Loucy (cell line): ENCODE measurements around the gene IL3RA.

Experiments
- H2AFZ ChIP-seq: fragments of 200-600 bp; sonication (generic); 2 replicates; pipeline ENCODE4 v1.6.0; 2016; ENCODE audit warnings: antibody characterized with exemption, mild to moderate bottlenecking, low read length, moderate library complexity
- H3F3A ChIP-seq: fragments of 200-600 bp; 2 replicates; pipeline ENCODE4 v1.6.0; 2016; ENCODE audit warnings: antibody characterized with exemption, low read depth, mild to moderate bottlenecking
- H3K27me3 ChIP-seq: fragments of 200-600 bp; sonication (generic); 2 replicates; pipeline ENCODE4 v1.6.1; 2014; ENCODE audit warnings: low read length, mild to moderate bottlenecking; ENCODE audit not compliant: insufficient read depth, poor library complexity, severe bottlenecking
- H3K36me3 ChIP-seq: fragments of 200-600 bp; sonication (generic); 2 replicates; pipeline ENCODE4 v1.6.1; 2016; ENCODE audit warnings: low read length; ENCODE audit not compliant: insufficient read depth
- H3K4me1 ChIP-seq: fragments of 200-600 bp; sonication (generic); 2 replicates; pipeline ENCODE4 v1.5.1; 2014; ENCODE audit warnings: low read length, mild to moderate bottlenecking; ENCODE audit not compliant: insufficient read depth, poor library complexity, severe bottlenecking
- H3K4me2 ChIP-seq: fragments of 200-600 bp; sonication (generic); 2 replicates; pipeline ENCODE4 v1.6.0; 2014; ENCODE audit warnings: antibody characterized with exemption, low read length, low read depth, mild to moderate bottlenecking; ENCODE audit not compliant: poor library complexity, severe bottlenecking
- H3K4me3 ChIP-seq: fragments of 200-600 bp; sonication (generic); 2 replicates; pipeline ENCODE4 v1.5.1; 2014; ENCODE audit warnings: low read length, mild to moderate bottlenecking, mixed read lengths; ENCODE audit not compliant: poor library complexity, severe bottlenecking
- H3K79me2 ChIP-seq: fragments of 200-600 bp; sonication (generic); 2 replicates; pipeline ENCODE4 v1.6.1; 2014; ENCODE audit warnings: low read length; ENCODE audit not compliant: insufficient read depth
- H3K9ac ChIP-seq: fragments of 200-600 bp; sonication (generic); 2 replicates; pipeline ENCODE4 v1.6.0; 2014; ENCODE audit warnings: mild to moderate bottlenecking, low read depth, low read length, moderate library complexity; ENCODE audit not compliant: poor library complexity, severe bottlenecking
- H3K9me2 ChIP-seq: fragments of 200-600 bp; sonication (generic); replicated peaks from 2 replicates; pipeline ENCODE4 v1.6.1; 2016; ENCODE audit warnings: low read depth, low read length, mixed read lengths
- H3K9me3 ChIP-seq: fragments of 200-600 bp; sonication (generic); 2 replicates; pipeline ENCODE4 v1.6.1; 2014; ENCODE audit warnings: mild to moderate bottlenecking, antibody characterized with exemption, low read length, low read depth; ENCODE audit not compliant: insufficient read depth
- H4K20me1 ChIP-seq: fragments of 200-600 bp; sonication (generic); 2 replicates; pipeline ENCODE4 v1.6.0; 2014; ENCODE audit warnings: antibody characterized with exemption, low read length, mild to moderate bottlenecking; ENCODE audit not compliant: insufficient read depth, poor library complexity, severe bottlenecking
- EZH2phosphoT487 ChIP-seq: fragments of 200-600 bp; IDR thresholded peaks from 2 replicates; pipeline ENCODE4 v1.6.1; 2018; ENCODE audit warnings: antibody characterized with exemption, mild to moderate bottlenecking, moderate library complexity, borderline replicate concordance
- TF ChIP-seq, protein P1 (sequence below): fragments of 200-600 bp; sonication (generic); conservative IDR thresholded peaks from 2 replicates; pipeline ENCODE4 v1.5.1; 2014; ENCODE audit warnings: mild to moderate bottlenecking, antibody characterized with exemption, low read length

Gene IL3RA

DNA sequence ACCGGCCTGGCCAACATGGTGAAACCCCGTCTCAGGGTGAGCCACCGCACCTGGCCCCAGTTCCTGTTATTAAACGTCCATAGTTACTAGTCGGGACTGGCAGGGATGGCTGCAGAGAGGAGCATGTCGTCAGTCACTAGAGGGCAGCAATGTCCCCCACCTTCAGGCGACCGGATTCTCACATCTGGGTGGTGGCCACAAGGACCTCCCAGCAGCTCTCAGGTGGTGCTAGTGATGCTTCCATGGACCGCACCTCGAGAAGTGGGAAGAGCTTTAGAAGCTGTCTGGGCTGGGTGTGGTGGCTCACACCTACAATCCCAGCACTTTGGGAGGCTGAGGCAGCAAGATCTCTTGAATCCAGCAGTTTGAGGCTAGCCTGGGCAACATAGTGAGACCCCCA is 13.3 kb upstream of the IL3RA start:
- H3K4me1 ChIP-seq: no peaks in the 10 kb centered on the region
- no peaks in the 10 kb centered on the region for H3K36me3 ChIP-seq
- H3K27me3 ChIP-seq: no peaks in the 10 kb centered on the region
- no peak for TF ChIP-seq EZH2phosphoT487
- TF ChIP-seq, protein P1, sequence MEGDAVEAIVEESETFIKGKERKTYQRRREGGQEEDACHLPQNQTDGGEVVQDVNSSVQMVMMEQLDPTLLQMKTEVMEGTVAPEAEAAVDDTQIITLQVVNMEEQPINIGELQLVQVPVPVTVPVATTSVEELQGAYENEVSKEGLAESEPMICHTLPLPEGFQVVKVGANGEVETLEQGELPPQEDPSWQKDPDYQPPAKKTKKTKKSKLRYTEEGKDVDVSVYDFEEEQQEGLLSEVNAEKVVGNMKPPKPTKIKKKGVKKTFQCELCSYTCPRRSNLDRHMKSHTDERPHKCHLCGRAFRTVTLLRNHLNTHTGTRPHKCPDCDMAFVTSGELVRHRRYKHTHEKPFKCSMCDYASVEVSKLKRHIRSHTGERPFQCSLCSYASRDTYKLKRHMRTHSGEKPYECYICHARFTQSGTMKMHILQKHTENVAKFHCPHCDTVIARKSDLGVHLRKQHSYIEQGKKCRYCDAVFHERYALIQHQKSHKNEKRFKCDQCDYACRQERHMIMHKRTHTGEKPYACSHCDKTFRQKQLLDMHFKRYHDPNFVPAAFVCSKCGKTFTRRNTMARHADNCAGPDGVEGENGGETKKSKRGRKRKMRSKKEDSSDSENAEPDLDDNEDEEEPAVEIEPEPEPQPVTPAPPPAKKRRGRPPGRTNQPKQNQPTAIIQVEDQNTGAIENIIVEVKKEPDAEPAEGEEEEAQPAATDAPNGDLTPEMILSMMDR: peak; percentile 52
- H3K4me3 ChIP-seq: no peak overlapping the region
- no peaks in the 10 kb centered on the region for H4K20me1 ChIP-seq
- no peaks in the 10 kb centered on the region for H3F3A ChIP-seq
- H3K9ac ChIP-seq: no peak overlapping the region
- no peaks in the 10 kb centered on the region for H3K79me2 ChIP-seq
- no peak overlapping the region for H2AFZ ChIP-seq
- H3K9me3 ChIP-seq: no peaks in the 10 kb centered on the region
- no peaks in the 10 kb centered on the region for H3K9me2 ChIP-seq
- H3K4me2 ChIP-seq: no peak overlapping the region

DNA sequence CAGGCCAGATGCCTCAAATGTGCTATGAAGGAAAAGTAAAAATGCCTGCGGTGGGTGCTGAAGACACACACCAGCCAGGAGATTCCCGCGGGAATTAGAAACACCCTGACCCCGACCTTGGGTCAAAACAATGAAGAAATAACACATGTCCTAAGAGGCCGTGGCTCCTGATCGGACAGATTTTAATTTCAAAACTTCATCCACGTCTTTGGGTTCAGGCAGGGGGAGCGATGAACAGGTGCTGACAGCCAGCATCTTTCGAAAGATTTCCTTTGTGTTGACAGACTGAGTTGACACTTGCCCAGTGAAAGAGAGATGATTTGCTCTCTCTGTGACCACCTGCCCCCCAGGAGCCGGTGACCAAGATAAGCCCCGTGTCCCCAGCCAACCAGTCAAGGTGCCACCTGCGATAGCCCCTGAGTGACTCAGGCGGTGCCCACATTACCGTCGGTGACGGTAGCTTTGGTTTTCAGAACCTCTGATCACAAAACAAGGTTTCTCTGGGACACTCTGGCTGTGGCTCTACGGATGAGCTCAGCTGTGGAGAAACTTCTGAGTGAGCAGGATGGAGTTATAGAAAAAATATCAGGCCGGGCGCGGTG is 11.0 kb upstream of the IL3RA start:
- TF ChIP-seq EZH2phosphoT487: no peak
- TF ChIP-seq, protein P1: no peak
- H3K9ac ChIP-seq: no peak overlapping the region
- H4K20me1 ChIP-seq: no peaks in the 10 kb centered on the region
- no peak overlapping the region for H2AFZ ChIP-seq
- H3K4me1 ChIP-seq: no peaks in the 10 kb centered on the region
- H3K4me3 ChIP-seq: no peak overlapping the region
- no peaks in the 10 kb centered on the region for H3K9me2 ChIP-seq
- no peaks in the 10 kb centered on the region for H3K9me3 ChIP-seq
- no peaks in the 10 kb centered on the region for H3K79me2 ChIP-seq
- no peaks in the 10 kb centered on the region for H3K27me3 ChIP-seq
- H3K36me3 ChIP-seq: no peaks in the 10 kb centered on the region
- no peaks in the 10 kb centered on the region for H3F3A ChIP-seq
- no peak overlapping the region for H3K4me2 ChIP-seq

DNA sequence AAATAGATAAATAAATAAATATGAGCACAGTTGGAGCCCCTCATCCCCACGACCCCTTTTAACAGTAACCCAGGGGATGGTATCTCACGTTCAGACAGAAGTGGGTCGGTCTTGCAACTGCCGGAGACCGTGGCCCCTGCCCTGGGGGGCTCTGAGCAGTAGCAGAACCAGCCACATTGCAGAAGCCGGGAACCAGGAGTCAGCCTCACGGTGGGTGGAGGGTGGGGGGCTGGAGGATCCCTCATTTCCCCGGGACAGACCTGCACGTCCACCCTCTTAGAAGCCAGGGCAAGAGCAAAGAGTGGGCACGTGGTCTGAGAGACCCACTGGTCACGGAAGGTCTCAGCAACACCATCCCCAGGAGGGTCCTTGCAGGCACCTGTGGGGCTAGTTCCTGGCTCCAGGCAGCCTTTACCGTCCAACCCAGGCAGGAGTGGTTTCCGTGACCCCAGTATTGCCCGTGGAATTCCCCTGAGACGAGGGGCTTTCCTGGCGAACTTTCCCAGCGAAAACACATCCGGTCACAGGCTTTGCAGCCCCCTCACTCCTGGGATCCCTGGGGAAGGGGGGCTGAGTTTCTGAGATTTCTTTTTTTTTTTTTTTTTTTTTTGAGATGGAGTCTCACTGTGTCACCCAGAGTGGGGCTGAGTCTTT is 8.8 kb upstream of the IL3RA start:
- H2AFZ ChIP-seq: no peak overlapping the region
- no peak overlapping the region for H3K9ac ChIP-seq
- no peak for TF ChIP-seq EZH2phosphoT487
- TF ChIP-seq, protein P1: no peak
- H3K4me3 ChIP-seq: no peak overlapping the region
- no peaks in the 10 kb centered on the region for H3K79me2 ChIP-seq
- no peaks in the 10 kb centered on the region for H3K9me2 ChIP-seq
- no peaks in the 10 kb centered on the region for H3F3A ChIP-seq
- H4K20me1 ChIP-seq: no peaks in the 10 kb centered on the region
- no peaks in the 10 kb centered on the region for H3K27me3 ChIP-seq
- no peak overlapping the region for H3K4me2 ChIP-seq
- H3K9me3 ChIP-seq: no peaks in the 10 kb centered on the region
- no peaks in the 10 kb centered on the region for H3K4me1 ChIP-seq
- H3K36me3 ChIP-seq: no peaks in the 10 kb centered on the region
